ENCODE results near the gene SGO2. TPM values are rescaled to one million over a fixed set of nuclear protein-coding genes. Genes with fewer than 3 reads are reported as not detected.
"Not testable (repeated sequence)": the region's sequence is repeated elsewhere in the genome, so short reads cannot be mapped to it uniquely, and the experiment has no call there.

The SGO2 gene
- total RNA-seq, 1 donor from 2014 or later, result 3.3 TPM

DNA sequence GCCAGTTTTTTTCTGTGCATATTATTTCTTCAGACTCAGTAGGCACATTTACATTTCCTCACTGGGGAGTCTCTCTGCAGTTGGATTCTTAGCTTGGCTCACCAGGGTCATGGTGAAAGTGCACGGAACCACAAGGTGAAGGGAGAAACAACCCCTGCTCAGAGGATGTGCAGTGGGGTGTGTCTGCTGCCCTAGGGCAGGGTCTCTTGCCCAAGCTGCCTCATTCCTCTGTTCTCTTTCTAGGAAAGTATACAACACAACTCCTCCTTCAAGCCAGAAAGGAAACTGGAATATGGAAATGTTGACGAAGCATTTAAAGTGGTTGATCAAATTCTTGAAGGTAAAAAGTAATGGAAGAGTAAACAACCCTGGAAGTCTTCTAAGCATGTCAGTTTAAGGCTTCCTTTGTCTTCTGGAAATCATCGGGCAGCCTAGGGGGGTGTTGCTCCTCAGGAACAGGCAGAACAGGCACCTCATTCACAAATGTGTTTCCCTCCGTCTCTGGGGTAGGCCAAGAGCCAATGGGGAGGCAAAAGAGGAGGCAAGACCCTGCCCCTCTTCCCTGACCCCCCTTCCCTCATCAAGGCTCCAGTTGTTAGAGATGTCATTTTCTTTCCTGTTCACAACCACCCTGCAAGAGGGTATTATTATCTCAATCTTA, 101.2 kb downstream of the SGO2 start:
- ChIA-PET POLR2A (no interaction called here), CTCF (no interaction called here)
- ATAC-seq (ENCODE audit: low read depth), result no peak
- Mint-ChIP-seq H3K4me3 (no peak overlapping the region), H3K4me1 (no peaks in the 10 kb centered on the region), H3K9me3 (no peaks in the 10 kb centered on the region), H3K36me3 (ENCODE audit: low read depth) (no peaks in the 10 kb centered on the region), H3K27me3 (peaks cover 21% of the 10 kb centered on the region), H3K27ac (no peak overlapping the region)
- intact Hi-C loops (cut with micrococcal nuclease), result no loop called here
- DNase-seq, result no peak
- TF ChIP-seq, protein P1, sequence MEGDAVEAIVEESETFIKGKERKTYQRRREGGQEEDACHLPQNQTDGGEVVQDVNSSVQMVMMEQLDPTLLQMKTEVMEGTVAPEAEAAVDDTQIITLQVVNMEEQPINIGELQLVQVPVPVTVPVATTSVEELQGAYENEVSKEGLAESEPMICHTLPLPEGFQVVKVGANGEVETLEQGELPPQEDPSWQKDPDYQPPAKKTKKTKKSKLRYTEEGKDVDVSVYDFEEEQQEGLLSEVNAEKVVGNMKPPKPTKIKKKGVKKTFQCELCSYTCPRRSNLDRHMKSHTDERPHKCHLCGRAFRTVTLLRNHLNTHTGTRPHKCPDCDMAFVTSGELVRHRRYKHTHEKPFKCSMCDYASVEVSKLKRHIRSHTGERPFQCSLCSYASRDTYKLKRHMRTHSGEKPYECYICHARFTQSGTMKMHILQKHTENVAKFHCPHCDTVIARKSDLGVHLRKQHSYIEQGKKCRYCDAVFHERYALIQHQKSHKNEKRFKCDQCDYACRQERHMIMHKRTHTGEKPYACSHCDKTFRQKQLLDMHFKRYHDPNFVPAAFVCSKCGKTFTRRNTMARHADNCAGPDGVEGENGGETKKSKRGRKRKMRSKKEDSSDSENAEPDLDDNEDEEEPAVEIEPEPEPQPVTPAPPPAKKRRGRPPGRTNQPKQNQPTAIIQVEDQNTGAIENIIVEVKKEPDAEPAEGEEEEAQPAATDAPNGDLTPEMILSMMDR (IDR thresholded peaks at IDR 0.05), result no peak

DNA sequence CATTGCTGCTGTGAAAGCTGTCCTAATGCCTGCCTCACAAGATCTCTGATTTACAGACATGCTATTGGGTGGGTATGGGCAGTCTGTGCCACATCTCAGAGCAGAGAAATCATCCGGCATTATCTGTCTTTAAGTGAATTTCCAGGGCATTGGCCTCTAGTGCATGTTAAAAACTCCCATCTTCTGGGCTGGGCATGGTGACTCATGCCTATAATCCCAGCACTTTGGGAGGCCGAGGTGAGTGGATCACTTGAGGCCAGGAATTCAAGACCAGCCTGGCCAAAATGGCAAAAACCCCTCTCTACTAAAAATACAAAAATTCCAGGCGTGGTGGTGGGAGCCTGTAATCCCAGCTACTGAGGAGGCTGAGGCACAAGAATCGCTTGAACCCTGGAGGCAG, 102.5 kb downstream of the SGO2 start:
- not testable (repeated sequence) for H3K4me3 Mint-ChIP-seq

DNA sequence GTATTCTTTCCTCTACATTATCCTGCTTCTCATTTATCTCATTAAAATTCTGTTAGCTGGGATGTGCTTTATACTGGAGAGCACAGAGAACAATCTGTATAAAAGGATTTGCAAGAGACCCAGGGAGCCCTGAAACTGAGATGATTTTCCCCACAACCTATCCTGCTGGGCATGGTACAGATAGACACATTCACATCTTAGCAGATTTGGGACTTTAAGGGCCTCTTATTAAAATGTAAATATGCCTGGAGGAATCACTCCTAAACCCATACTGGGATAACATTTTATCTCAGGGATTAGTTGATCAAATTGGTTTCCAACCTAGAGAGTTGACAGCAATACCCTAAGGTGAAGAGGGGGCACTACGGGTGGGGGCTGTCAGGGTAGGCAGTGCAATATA, 105.3 kb downstream of the SGO2 start:
- no peaks in the 10 kb centered on the region for H3K9me3 Mint-ChIP-seq
- ChIA-PET POLR2A (no interaction called here), CTCF (interaction anchor here (0.5 kb wide), 1 partner anchor 92 kb away, joined by 3 read pairs; no protein-coding TSS in a partner anchor)
- H3K27me3 Mint-ChIP-seq, result peaks cover 12% of the 10 kb centered on the region
- no peaks in the 10 kb centered on the region for H3K36me3 Mint-ChIP-seq (ENCODE audit: low read depth)
- no peak overlapping the region for H3K4me3 Mint-ChIP-seq
- no peak overlapping the region for H3K27ac Mint-ChIP-seq
- no peaks in the 10 kb centered on the region for H3K4me1 Mint-ChIP-seq
- TF ChIP-seq, protein P1 (IDR thresholded peaks at IDR 0.05), result no peak
- intact Hi-C loops (cut with micrococcal nuclease), result no loop called here
- ATAC-seq (ENCODE audit: low read depth) (no peak), DNase-seq (no peak)

More for the DNA sequence above, 102.5 kb downstream of the SGO2 start:
- POLR2A ChIA-PET; H3K27ac Mint-ChIP-seq; H3K4me1 Mint-ChIP-seq; H3K36me3 Mint-ChIP-seq (ENCODE audit: low read depth); CTCF ChIA-PET; ATAC-seq (ENCODE audit: low read depth); H3K9me3 Mint-ChIP-seq; intact Hi-C loops (cut with micrococcal nuclease); DNase-seq: not testable (repeated sequence)
- H3K27me3 Mint-ChIP-seq, result peaks cover 17% of the 10 kb centered on the region

Other genes with a start within 250 kb of the SGO2 start
- gene SPATS2L, start 219.5 kb upstream of the SGO2 start, total RNA-seq, result 0.64 and 0.86 TPM in 2 replicates
- 18.5 and 18.9 TPM in 2 replicates for gene KCTD18, start 16.1 kb upstream of the SGO2 start, total RNA-seq
- 0.24 TPM in 1 of 2 replicates, not detected in the other for gene AOX1, start 59.8 kb downstream of the SGO2 start, total RNA-seq